ENCODE data around the gene PELI1.

DNA sequence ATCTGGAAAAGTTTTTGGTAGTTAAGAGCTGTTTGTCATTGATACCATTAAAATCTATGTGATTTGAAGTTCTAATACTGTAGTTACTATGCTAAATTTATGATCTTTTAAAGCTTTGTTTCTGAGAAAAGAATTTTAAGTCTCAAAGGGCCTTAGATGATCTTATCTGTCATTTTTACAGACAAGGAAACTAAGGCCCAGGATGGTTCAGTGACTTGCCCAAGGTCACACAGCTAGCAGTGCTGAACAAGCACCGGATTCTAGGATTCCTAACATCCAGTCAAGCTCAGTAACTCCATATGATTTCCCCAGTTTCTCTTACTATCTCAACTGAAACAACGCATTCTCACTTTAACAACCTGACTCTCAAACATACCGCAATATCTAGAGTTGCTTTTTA is 37.7 kb downstream of the PELI1 start:
- TF ChIP-seq EZH2 (IDR thresholded peaks at IDR 0.05; ENCODE audit: insufficient read depth, poor library complexity, severe bottlenecking): no peak
- TF ChIP-seq EZH2phosphoT487 (IDR thresholded peaks at IDR 0.05; ENCODE audit: insufficient read depth, low read depth): no peak

All from GM23248 (cell line).